GM12801 (cell line): Measurements from ENCODE around the gene PHF20.

Experiments
- CTCF ChIP-seq: IDR thresholded peaks from one replicate; pipeline ENCODE4 v1.5.1; 2011; ENCODE audit warnings: control low read depth; ENCODE audit not compliant: insufficient read length; ENCODE audit errors: extremely low read depth

Gene PHF20

GRCh38 chr20:35878113-35878625, 106.4 kb downstream of the PHF20 start:
- TF ChIP-seq CTCF: no peak

DNA sequence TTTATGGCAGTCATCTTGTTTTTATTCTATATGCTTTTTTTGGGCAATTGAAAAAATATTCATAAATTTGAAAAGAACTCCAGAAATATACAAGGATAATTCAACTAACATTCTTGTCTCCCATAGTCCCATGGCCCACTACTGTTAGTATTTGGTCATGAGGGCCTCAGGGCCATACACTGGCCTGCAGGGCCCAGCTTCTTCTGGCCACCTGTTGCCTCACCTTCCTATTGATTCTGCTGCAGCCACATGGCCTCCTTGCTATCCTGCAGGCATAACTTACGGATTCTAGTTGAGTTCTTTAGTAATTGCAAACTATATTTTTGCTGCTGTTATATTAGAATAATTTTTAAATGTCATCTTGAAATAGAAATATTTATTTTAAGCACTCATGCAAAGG, 109.9 kb downstream of the PHF20 start:
- TF ChIP-seq CTCF: no peak

DNA sequence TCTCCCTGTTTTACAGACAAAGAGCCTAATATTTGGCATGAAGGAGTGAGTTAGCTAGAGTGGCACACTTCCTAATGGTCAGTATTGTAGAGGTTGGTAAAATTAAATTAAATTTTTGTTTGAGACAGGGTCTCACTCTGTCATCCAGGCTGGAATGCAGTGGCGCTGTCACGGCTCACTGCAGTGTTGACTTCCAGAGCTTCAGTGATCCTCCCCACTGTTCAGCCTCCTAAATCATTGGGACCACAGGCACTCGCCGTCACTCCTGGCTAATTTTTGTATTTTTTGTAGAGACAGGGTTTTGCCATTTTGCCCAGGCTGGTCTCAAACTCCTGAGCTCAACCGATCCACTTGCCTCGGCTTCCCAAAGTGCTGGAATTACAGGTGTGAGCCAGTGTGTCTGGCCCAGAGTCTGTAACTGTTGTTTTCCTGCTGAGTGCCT, 111.5 kb downstream of the PHF20 start:
- TF ChIP-seq CTCF: no peak

GRCh38 chr20:35883778-35884540, 112.1 kb downstream of the PHF20 start:
- no peak for TF ChIP-seq CTCF

- TF ChIP-seq CTCF: no peak
These were observed 112.7 kb downstream of the PHF20 start for GRCh38 chr20:35884541-35884865.

GRCh38 chr20:35885212-35885611, 113.4 kb downstream of the PHF20 start:
- no peak for TF ChIP-seq CTCF

GRCh38 chr20:35886537-35886936, 114.7 kb downstream of the PHF20 start:
- TF ChIP-seq CTCF: no peak
